H1 (cell line): ENCODE data around the gene CRELD1. TPM values are rescaled to one million over a fixed set of nuclear protein-coding genes. Genes with fewer than 3 reads are reported as not detected.

Experiments used
- CTCF ChIA-PET: fragments of 300-600 bp; sonication (Branson Sonifier 250); formaldehyde crosslinking; loops from one replicate; lab custom pipeline; 2021; ENCODE audit not compliant: partially characterized antibody; lab: Charles Lee
- POLR2A ChIA-PET: fragments of 300-600 bp; sonication (Branson Sonifier 250); formaldehyde crosslinking; loops from one replicate; lab custom pipeline; 2021; ENCODE audit warnings: inconsistent platforms; ENCODE audit not compliant: partially characterized antibody; lab: Charles Lee
- DNase-seq, 2 experiments: peaks; one replicate each; pipeline versions ENCODE4 v3.0.0 to v3.0.0-alpha.2; 2010 to 2022; ENCODE audit warnings: low spot score in 2 of 2, low read depth in 1 of 2, mixed read lengths in 1 of 2
- FAIRE-seq: peaks from 2 replicates; lab custom pipeline; 2011; peaks lifted over from hg19 to GRCh38; lab: Jason Lieb, UNC
- H2AFZ ChIP-seq: 2 replicates; pipeline ENCODE4 v1.8.1; 2012; ENCODE audit warnings: low read length, inconsistent platforms
- H2AK5ac ChIP-seq: 2 replicates; pipeline ENCODE4 v1.6.1; 2013; ENCODE audit warnings: low read depth, low read length
- H2BK120ac ChIP-seq: replicated peaks from 2 replicates; pipeline ENCODE3; 2013; ENCODE audit warnings: low read depth, low read length, inconsistent platforms
- H2BK12ac ChIP-seq: 2 replicates; pipeline ENCODE4 v1.6.1; 2013; ENCODE audit warnings: low read depth, low read length
- H2BK15ac ChIP-seq: 2 replicates; pipeline ENCODE4 v1.6.1; 2013; ENCODE audit warnings: low read length
- H2BK20ac ChIP-seq: 2 replicates; pipeline ENCODE4 v1.6.1; 2013; ENCODE audit warnings: low read length
- H2BK5ac ChIP-seq: 2 replicates; pipeline ENCODE4 v1.6.1; 2013; ENCODE audit warnings: low read depth, low read length
- H3K14ac ChIP-seq: 2 replicates; pipeline ENCODE4 v1.6.1; 2013; ENCODE audit warnings: inconsistent platforms; ENCODE audit not compliant: insufficient read length
- H3K18ac ChIP-seq: 2 replicates; pipeline ENCODE4 v1.6.1; 2013; ENCODE audit warnings: low read length; ENCODE audit errors: extremely low read depth
- H3K23ac ChIP-seq: 2 replicates; pipeline ENCODE4 v1.6.1; 2013; ENCODE audit warnings: inconsistent platforms; ENCODE audit not compliant: insufficient read length
- H3K23me2 ChIP-seq: 2 replicates; pipeline ENCODE4 v1.6.1; 2013; ENCODE audit warnings: low read depth, low read length
- H3K27ac ChIP-seq: 2 replicates; pipeline ENCODE4 v1.6.1; 2011; ENCODE audit warnings: low read depth, low read length, inconsistent platforms
- H3K27me3 ChIP-seq, 4 experiments: replicated peaks in 1 of 4; 1 replicate in 1 of 4; 2 replicates in 3 of 4; pipeline versions ENCODE4 v1.6.1 to v1.8.1; 2011 to 2013; ENCODE audit warnings: low read length in 3 of 4, mild to moderate bottlenecking in 3 of 4, inconsistent platforms in 2 of 4, mixed read lengths in 2 of 4, moderate library complexity in 1 of 4; ENCODE audit not compliant: control insufficient read depth in 3 of 4, insufficient read depth in 3 of 4; ENCODE audit errors: extremely low read depth in 1 of 4
- H3K36me3 ChIP-seq, 4 experiments: 2 replicates each; pipeline versions ENCODE4 v1.6.1 to v1.8.1; 2011 to 2013; ENCODE audit warnings: mild to moderate bottlenecking in 4 of 4, low read length in 3 of 4, moderate library complexity in 2 of 4, control low read depth in 1 of 4, inconsistent platforms in 1 of 4; ENCODE audit not compliant: insufficient read depth in 4 of 4, control insufficient read depth in 2 of 4
- H3K4ac ChIP-seq: replicated peaks from 2 replicates; pipeline ENCODE3; 2013; ENCODE audit warnings: low read length, low read depth, mixed read lengths, inconsistent platforms; ENCODE audit not compliant: insufficient read length
- H3K4me1 ChIP-seq, 4 experiments: replicated peaks in 1 of 4; 1 replicate in 1 of 4; 2 replicates in 3 of 4; pipeline versions ENCODE4 v1.6.1 to v1.8.1; 2011 to 2013; ENCODE audit warnings: low read length in 3 of 4, inconsistent platforms in 2 of 4, mixed read lengths in 1 of 4; ENCODE audit not compliant: insufficient read depth in 4 of 4, control insufficient read depth in 3 of 4
- H3K4me2 ChIP-seq, 2 experiments: 2 replicates each; pipeline versions ENCODE4 v1.6.1 to v1.8.1; 2011 to 2013; ENCODE audit warnings: low read depth in 2 of 2, low read length in 2 of 2, control low read depth in 1 of 2, inconsistent platforms in 1 of 2, mild to moderate bottlenecking in 1 of 2; ENCODE audit not compliant: insufficient read depth in 1 of 2
- H3K4me3 ChIP-seq, 4 experiments: fragments of 200-600, 300-600 bp in 1 of 4; sonication (generic), shearing (Covaris generic), sonication (Bioruptor Twin) in 1 of 4; 2 replicates each; pipeline versions ENCODE4 v1.5.1 to v1.8.1; 2011 to 2016; ENCODE audit warnings: low read length in 4 of 4, low read depth in 3 of 4, control low read depth in 2 of 4, inconsistent platforms in 2 of 4, mild to moderate bottlenecking in 2 of 4, mixed read lengths in 1 of 4, moderate library complexity in 1 of 4; ENCODE audit not compliant: insufficient read depth in 2 of 4; ENCODE audit errors: extremely low read depth in 1 of 4
- H3K56ac ChIP-seq: replicated peaks from 2 replicates; pipeline ENCODE3; 2013; ENCODE audit warnings: low read depth, mild to moderate bottlenecking, mixed read lengths, low read length, inconsistent platforms; ENCODE audit not compliant: insufficient read length
- H3K79me1 ChIP-seq: 2 replicates; pipeline ENCODE4 v1.6.1; 2013; ENCODE audit warnings: low read depth, low read length, control low read depth
- H3K79me2 ChIP-seq, 2 experiments: 2 replicates each; pipeline versions ENCODE4 v1.6.1 to v1.8.1; 2012 to 2013; ENCODE audit warnings: low read length in 2 of 2, mild to moderate bottlenecking in 2 of 2, inconsistent platforms in 1 of 2; ENCODE audit not compliant: insufficient read depth in 2 of 2, control insufficient read depth in 1 of 2
- H3K9ac ChIP-seq, 4 experiments: replicated peaks in 1 of 4; 1 replicate in 1 of 4; 2 replicates in 3 of 4; pipeline versions ENCODE4 v1.6.1 to v1.8.1; 2011 to 2013; ENCODE audit warnings: low read depth in 3 of 4, low read length in 3 of 4, control low read depth in 2 of 4, mild to moderate bottlenecking in 2 of 4, moderate library complexity in 2 of 4, inconsistent platforms in 1 of 4; ENCODE audit errors: extremely low read depth in 1 of 4
- H3K9me3 ChIP-seq, 2 experiments: 2 replicates each; pipeline versions ENCODE4 v1.6.1 to v1.8.1; 2012 to 2013; ENCODE audit warnings: mild to moderate bottlenecking in 2 of 2, moderate library complexity in 2 of 2, control low read depth in 1 of 2, inconsistent platforms in 1 of 2, low read depth in 1 of 2, low read length in 1 of 2, mixed read lengths in 1 of 2; ENCODE audit not compliant: insufficient read depth in 2 of 2
- H4K20me1 ChIP-seq, 2 experiments: replicated peaks in 1 of 2; 2 replicates each; pipeline versions ENCODE3 to v1.8.1; 2011 to 2013; ENCODE audit warnings: inconsistent platforms in 2 of 2, low read length in 2 of 2, mild to moderate bottlenecking in 1 of 2; ENCODE audit not compliant: insufficient read depth in 2 of 2, control insufficient read depth in 1 of 2
- H4K5ac ChIP-seq: 2 replicates; pipeline ENCODE4 v1.6.1; 2013; ENCODE audit warnings: low read length, low read depth, mixed read lengths, inconsistent platforms; ENCODE audit not compliant: insufficient read length
- H4K8ac ChIP-seq: 2 replicates; pipeline ENCODE4 v1.8.0; 2013; ENCODE audit warnings: mild to moderate bottlenecking, moderate library complexity, low read length, inconsistent platforms; ENCODE audit not compliant: insufficient read depth; ENCODE audit errors: extremely low read depth
- H4K91ac ChIP-seq: replicated peaks from 2 replicates; pipeline ENCODE3; 2013; ENCODE audit warnings: low read length, mixed read lengths, inconsistent platforms; ENCODE audit not compliant: insufficient read length
- CBX8 ChIP-seq: fragments of 300-800, 300-1000 bp; sonication (generic); IDR thresholded peaks from 2 replicates; pipeline ENCODE4 v1.7.1; 2016; ENCODE audit warnings: low read depth, low read length, borderline replicate concordance
- CEBPB ChIP-seq: IDR thresholded peaks from 2 replicates; pipeline ENCODE4 v1.6.1; 2012; ENCODE audit warnings: low read depth, low read length
- CHD2 ChIP-seq: IDR thresholded peaks from 2 replicates; pipeline ENCODE4 v1.6.1; 2012; ENCODE audit warnings: low read length, improper control_type of control experiment
- CTBP2 ChIP-seq: IDR thresholded peaks from 2 replicates; pipeline ENCODE4 v1.7.0; 2011; ENCODE audit warnings: borderline replicate concordance, mild to moderate bottlenecking, moderate library complexity, mixed read lengths, low read length; ENCODE audit not compliant: insufficient read depth, insufficient read length
- RBBP5 ChIP-seq: IDR thresholded peaks from 2 replicates; pipeline ENCODE4 v1.7.1; 2012; ENCODE audit warnings: low read depth, mild to moderate bottlenecking, inconsistent platforms, low read length, moderate library complexity, borderline replicate concordance
- SIX5 ChIP-seq: IDR thresholded peaks from 2 replicates; pipeline ENCODE4 v1.6.1; 2011; ENCODE audit warnings: mild to moderate bottlenecking, low read depth, low read length
- WGBS, 2 experiments: shearing (Covaris generic) in 1 of 2; methylation state at CpG; one replicate each; pipeline versions ENCODE4 v1.1.6 to v1.1.7; 2013 to 2015; ENCODE audit warnings: low lambda C conversion rate in 2 of 2, mixed read lengths in 2 of 2, inconsistent platforms in 1 of 2, low coverage in 1 of 2, missing lambda C conversion rate in 1 of 2; ENCODE audit not compliant: insufficient replicate concordance in 2 of 2, insufficient coverage in 1 of 2, insufficient read length in 1 of 2; ENCODE audit errors: extremely low coverage in 1 of 2, missing lambda C conversion rate in 1 of 2; 5-methylcytosine and 5-hydroxymethylcytosine counted together
- polyA plus RNA-seq, 7 experiments: library from polyadenylated mRNA; depleted of rRNA in 3 of 7; stranded (reverse) in 5 of 7; unstranded in 2 of 7; fragments of >200 nt in 5 of 7; fragments of 200-250 nt in 2 of 7; gene quantifications; 1 replicate in 5 of 7; 2 replicates in 1 of 7; 4 replicates in 1 of 7; pipeline versions ENCODE4 v1.2.1 to v1.2.3, GENCODE V29; 2011 to 2013; ENCODE audit warnings: missing spikeins in 2 of 7, mixed read lengths in 2 of 7
- total RNA-seq: library from RNA; stranded (reverse); fragmentation: NEBNext Ultra II Directional; extraction: Animal tissue kit (Norgen Biotek cat#: 25700); gene quantifications from 2 replicates; pipeline ENCODE4 v1.2.1, GENCODE V29; 2021
- TF ChIP-seq, protein P1 (sequence below): IDR thresholded peaks from 2 replicates; pipeline ENCODE4 v1.6.1; 2012; ENCODE audit warnings: low read length, inconsistent platforms
- TF ChIP-seq, protein P2 (sequence below): IDR thresholded peaks from 2 replicates; pipeline ENCODE4 v1.6.1; 2011; ENCODE audit warnings: low read length, improper control_type of control experiment

Gene CRELD1
- total and polyA plus RNA-seq, 2 of the 8 experiments (the other 6 are each of a cell fraction or from before 2014, with no cell fraction given): 12.9 to 15.1 TPM

DNA sequence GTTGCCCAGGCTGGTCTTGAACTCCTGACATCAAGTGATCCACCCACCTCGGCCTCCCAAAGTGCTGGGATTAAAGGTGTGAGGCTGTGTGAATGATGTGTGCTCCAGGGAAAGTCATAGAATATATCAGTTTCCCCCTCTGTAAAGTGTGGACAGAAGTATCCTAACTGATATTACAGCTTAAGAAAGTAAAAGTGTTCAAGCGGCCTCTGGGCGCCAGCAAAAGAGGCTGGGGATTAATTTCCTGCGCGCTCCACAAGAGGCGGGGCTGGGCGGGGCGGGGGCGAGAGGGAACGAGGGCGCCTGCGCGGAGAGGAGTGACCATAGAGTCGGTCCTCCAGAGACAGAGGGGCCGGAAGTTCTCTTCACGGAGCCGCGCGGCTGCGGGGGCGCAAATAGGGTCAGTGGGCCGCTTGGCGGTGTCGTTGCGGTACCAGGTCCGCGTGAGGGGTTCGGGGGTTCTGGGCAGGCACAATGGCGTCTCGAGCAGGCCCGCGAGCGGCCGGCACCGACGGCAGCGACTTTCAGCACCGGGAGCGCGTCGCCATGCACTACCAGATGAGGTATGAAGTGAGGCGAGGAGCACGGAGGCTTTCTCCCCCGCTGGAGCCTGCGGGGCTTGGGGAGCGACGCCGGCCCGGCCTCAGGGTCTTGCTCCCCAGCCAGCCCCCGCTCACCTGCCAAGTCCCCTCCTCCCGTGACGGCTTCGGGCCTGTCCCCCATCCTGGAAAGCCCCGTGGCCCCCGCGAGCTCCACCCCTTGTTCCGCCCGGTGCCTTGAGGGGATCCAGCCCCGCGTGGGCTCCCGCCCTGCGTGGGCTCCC is 43.2 kb upstream of the CRELD1 start, which contains the start of gene JAGN1:
Gene JAGN1, plus strand, starts transcription at position 362 of the 823 bp plus-strand sequence. Its CDS starts 113 bp downstream, at position 475.
- H2BK5ac ChIP-seq: peak within 1 kb of the TSS; percentile 96
- peaks cover 0 to 19% of the 10 kb centered on the region in 2 experiments; a peak in 2 of 4 replicates for H3K79me2 ChIP-seq
- peak within 1 kb of the TSS; percentile 49 to 80 for H3K4me2 ChIP-seq
- H3K9me3 ChIP-seq: no peaks in the 10 kb centered on the region
- H2AK5ac ChIP-seq: no peak within 1 kb of the TSS
- H4K8ac ChIP-seq: peak within 1 kb of the TSS; percentile 99
- peak within 1 kb of the TSS; percentile 97 for H3K18ac ChIP-seq
- peaks cover 1 to 4% of the 10 kb centered on the region in 2 experiments for H4K20me1 ChIP-seq
- peak within 1 kb of the TSS; percentile 88 to 98 (median 90) for H3K4me3 ChIP-seq
- H3K56ac ChIP-seq: peak within 1 kb of the TSS; percentile 98
- H3K23me2 ChIP-seq: 0 out of 2 replicates have a peak, but pooled peaks cover 2% of the 10 kb centered on the region
- H3K14ac ChIP-seq: peak within 1 kb of the TSS; percentile 68
- peak within 1 kb of the TSS; percentile 65; the same call in 1 of the 2 replicates for H2AFZ ChIP-seq
- no peak within 1 kb of the TSS for H2BK20ac ChIP-seq
- no peaks in the 10 kb centered on the region for H3K27me3 ChIP-seq
- peak within 1 kb of the TSS; percentile 89 for H3K27ac ChIP-seq
- peak within 1 kb of the TSS; percentile 92 to 98 (median 94) for H3K9ac ChIP-seq
- no peak within 1 kb of the TSS for H2BK12ac ChIP-seq
- peak within 1 kb of the TSS; percentile 98 for H4K5ac ChIP-seq
- H3K23ac ChIP-seq: no peak within 1 kb of the TSS
- peak within 1 kb of the TSS; percentile 97 for H4K91ac ChIP-seq
- ChIA-PET CTCF (interaction anchor here (0.9 to 3.1 kb wide), 4 partner anchors 10 to 58 kb away, joined by 3 to 9 read pairs (median 4); partner anchors contain the start of genes CIDEC and IL17RE), POLR2A (interaction anchor here (0.9 to 2.7 kb wide), 13 partner anchors 10 to 74 kb away, joined by 3 to 13 read pairs (median 4); partner anchors contain the start of genes IL17RC, IL17RE and PRRT3)
- H2BK120ac ChIP-seq: no peak within 1 kb of the TSS
- DNase-seq (peak; percentile 64 to 97), FAIRE-seq (no peak)
- H3K79me1 ChIP-seq: no peaks in the 10 kb centered on the region
- H3K4me1 ChIP-seq: peaks cover 0 to 2% (median 0%) of the 10 kb centered on the region in 4 experiments; a peak in 1 of 7 replicates
- no peak within 1 kb of the TSS for H2BK15ac ChIP-seq
- 4% methylated on average over 33 of the region's 62 CpGs; no CpG with 5 or more reads in 1 of the 2 experiments for WGBS, 2 experiments
- peak within 1 kb of the TSS; percentile 99 for H3K4ac ChIP-seq
- peaks cover 8 to 16% (median 13%) of the 10 kb centered on the region in 4 experiments; a peak in 7 of 8 replicates for H3K36me3 ChIP-seq
- TF ChIP-seq SIX5 (no peak), CBX8 (no peak), CTBP2 (no peak), RBBP5 (peak; percentile 87; the same call in 1 of the 2 replicates), CHD2 (no peak; the same call in 1 of the 2 replicates), CEBPB (no peak)
- TF ChIP-seq, protein P1, sequence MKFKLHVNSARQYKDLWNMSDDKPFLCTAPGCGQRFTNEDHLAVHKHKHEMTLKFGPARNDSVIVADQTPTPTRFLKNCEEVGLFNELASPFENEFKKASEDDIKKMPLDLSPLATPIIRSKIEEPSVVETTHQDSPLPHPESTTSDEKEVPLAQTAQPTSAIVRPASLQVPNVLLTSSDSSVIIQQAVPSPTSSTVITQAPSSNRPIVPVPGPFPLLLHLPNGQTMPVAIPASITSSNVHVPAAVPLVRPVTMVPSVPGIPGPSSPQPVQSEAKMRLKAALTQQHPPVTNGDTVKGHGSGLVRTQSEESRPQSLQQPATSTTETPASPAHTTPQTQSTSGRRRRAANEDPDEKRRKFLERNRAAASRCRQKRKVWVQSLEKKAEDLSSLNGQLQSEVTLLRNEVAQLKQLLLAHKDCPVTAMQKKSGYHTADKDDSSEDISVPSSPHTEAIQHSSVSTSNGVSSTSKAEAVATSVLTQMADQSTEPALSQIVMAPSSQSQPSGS: no peak
- TF ChIP-seq, protein P2, sequence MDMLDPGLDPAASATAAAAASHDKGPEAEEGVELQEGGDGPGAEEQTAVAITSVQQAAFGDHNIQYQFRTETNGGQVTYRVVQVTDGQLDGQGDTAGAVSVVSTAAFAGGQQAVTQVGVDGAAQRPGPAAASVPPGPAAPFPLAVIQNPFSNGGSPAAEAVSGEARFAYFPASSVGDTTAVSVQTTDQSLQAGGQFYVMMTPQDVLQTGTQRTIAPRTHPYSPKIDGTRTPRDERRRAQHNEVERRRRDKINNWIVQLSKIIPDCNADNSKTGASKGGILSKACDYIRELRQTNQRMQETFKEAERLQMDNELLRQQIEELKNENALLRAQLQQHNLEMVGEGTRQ: no peak
